Fibroblast of gingiva (primary cell): ENCODE measurements around the gene EYA4.
"Not testable (repeated sequence)": the region's sequence is repeated elsewhere in the genome, so short reads cannot be mapped to it uniquely, and the experiment has no call there.

Source experiments
- DNase-seq: peaks from one replicate; pipeline ENCODE4 v3.0.0-alpha.2; 2011; ENCODE audit warnings: low read depth

EYA4 gene

DNA sequence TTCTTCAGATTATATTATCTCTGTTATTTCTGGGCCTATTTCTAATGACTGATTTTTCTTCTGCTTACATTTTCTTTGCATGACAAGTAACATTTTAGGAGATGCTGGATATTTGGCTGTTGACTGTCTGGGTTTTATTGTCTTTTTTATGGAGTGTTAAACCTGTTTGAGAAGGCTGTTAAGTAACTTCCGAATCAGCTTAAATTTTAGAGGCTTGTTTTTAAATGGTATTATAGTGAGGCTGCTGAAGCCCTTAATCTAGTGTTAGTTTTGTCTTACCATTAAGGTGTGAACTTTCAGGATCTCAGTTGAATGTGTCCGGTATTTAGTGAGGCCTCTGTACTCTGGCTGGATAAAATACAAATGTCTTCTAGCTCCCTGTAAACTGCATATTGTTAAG, 109.8 kb downstream of the EYA4 start:
- no peak for DNase-seq

- no peak for DNase-seq
These were observed 110.9 kb downstream of the EYA4 start for GRCh38 chr6:133352046-133352445.

DNA sequence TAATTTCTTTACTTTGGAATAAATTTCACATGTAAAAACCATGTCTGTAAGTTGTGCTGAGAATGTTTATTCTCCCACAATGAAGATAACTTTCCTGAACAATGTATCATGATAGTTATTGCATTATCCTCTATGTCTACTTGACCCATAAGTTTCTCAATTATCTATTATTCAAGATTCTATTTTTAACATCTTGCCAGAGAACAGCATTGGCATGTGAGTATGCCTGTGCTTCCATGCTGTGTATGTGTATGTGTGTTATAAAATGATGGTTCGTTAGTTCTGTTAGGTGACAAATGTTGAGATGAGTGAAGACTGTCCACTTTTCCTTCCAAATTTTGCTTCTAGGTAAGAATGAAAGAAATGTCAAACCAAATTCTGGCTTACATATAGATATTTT, 111.9 kb downstream of the EYA4 start:
- no peak for DNase-seq

DNA sequence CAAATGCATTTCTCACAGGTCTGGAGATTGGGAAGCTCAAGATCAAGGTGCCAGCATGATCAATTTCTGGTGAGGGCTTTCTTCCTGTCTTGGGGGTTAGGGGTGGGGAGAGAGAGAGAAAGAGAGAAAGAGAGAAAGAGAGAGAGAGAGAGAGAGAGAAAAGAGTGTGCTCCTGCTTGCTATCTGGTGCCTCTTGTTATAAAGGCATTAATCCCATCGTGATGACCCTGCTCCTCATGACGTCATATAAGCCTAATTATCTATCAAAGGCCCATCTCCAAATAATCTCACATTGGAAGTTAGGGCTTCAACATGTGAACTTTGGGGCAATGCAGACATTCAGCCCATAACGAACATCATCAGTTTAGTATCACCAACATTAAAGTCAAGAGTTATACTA, 114.8 kb downstream of the EYA4 start:
- no peak for DNase-seq

DNA sequence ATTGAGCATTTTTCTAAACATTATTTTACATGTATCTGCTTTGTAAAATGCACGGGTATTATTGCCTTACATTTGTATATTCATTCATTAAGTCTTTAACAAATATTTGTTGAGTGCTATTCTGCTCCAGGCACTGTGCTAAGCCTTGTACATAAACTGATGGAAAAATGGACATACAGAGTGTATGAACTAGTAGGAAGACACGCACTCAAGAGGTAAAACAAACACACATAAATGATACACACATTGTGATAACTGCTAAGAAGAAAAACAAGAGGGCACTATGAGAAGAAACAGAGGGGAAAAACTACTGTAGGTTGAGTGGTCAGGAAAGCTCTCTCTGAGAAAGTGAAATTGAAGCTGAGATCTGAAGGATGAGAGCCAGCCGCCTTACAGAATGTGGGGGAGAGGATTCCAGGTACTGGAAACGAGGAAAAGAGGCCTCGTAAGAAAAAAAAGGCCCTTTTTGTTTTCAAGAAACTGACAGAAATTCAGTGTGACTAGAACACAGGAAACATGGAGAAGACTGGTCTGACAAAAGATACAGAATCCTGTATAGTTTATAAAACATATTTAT, 117.5 kb downstream of the EYA4 start:
- DNase-seq = no peak

DNA sequence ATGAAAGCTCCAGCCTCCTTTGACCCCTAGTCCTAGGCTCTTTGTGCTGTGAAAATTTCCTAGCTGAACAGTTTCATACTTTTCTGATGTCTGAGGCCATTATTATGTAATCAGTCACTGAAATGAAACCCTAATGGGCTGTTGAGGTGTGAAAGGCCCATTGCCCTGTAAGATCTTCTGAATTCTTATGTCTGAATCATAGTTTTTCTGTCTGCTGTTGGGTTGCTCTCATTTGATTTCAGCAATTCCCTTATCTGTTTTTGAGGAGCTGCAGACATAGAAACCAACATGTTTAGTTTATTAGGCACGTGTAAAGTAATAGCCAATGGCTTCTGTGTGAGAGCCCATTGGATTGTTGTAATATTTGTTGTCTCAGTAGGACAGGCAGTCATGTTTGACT, 118.1 kb downstream of the EYA4 start:
- no peak for DNase-seq

DNA sequence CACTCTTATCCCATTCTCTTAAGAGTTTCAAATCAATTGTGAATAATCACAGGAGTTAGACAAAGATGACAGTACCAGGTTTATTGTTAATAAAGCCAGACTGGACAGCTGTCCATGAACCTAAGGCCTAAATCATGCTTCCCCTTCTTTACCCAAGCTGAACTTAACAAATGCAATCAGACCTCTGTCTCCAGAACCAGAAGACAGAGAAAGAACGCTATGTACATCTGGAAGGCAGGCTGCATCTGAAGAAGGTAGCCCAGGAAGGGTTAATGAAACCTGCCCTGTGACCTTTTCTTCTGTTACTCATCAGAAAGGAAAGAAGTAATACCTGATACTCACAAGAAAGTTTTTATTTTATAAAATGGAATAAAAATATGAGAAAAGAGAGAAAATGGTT, 118.6 kb downstream of the EYA4 start:
- no peak for DNase-seq

GRCh38 chr6:133360194-133360593, 119.0 kb downstream of the EYA4 start:
- no peak for DNase-seq

GRCh38 chr6:133362813-133363212, 121.7 kb downstream of the EYA4 start:
- no peak for DNase-seq

GRCh38 chr6:133368664-133369063, 127.5 kb downstream of the EYA4 start:
- DNase-seq = no peak

- DNase-seq = no peak
These were observed 128.7 kb downstream of the EYA4 start for GRCh38 chr6:133369773-133370272.

GRCh38 chr6:133376743-133377142, 135.6 kb downstream of the EYA4 start:
- DNase-seq = no peak

DNA sequence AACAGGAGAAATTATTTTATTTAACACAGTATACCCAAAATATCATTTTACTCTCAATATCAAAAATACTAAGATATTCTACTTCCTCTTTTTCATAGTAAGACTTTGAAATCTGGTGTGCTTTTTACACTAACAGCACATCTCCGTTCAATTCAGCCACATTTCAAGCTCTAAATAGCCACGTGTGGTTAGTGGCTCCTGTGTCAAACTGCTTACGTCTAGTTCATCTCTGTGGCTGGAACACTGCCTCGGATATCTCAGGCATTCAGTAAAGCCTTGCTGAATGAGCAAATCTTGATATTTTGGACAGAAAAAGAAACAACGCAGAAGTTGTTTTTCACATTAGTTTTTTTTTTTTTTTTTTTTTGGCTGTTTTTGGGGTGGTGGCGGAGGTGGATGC, 136.1 kb downstream of the EYA4 start:
- no peak for DNase-seq

DNA sequence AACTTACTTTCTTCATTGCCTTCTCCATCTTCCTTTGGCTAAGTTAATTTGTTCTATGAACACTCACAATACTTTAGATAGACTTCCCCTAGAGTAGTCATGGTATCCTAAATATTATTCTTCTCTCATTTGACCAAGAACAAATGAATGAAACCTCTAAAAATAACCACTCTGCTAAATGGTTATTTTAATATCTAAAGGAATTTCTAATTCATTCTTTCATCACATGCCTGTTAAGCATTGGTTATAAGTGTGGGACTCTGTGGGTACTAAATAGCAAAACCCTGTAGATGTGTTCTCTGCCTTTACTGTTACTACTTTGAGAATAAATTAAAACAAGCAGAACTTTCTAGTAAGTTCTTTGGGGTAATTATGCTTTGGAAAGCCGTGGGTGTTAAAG, 138.9 kb downstream of the EYA4 start:
- no peak for DNase-seq

DNA sequence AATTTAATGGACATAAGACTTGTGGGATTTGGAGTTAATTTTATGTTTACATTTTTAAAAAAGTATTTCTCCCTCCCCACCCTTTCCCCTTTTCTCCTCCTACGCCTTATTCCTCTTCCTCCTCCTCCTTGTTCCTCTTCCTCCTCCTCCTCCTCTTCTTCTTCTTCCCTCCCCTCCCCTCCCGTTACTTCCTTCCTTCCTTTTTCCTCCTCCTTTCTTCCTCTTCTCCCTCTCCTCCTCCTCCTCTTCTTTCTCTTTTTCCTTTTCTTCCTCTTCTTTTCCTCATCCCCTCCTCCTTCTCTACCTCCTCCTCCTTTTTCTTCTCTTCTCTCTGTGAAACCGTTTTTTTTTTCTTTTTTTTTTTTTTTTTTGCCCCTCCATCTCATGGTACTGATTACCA, 139.6 kb downstream of the EYA4 start:
- no peak for DNase-seq

DNA sequence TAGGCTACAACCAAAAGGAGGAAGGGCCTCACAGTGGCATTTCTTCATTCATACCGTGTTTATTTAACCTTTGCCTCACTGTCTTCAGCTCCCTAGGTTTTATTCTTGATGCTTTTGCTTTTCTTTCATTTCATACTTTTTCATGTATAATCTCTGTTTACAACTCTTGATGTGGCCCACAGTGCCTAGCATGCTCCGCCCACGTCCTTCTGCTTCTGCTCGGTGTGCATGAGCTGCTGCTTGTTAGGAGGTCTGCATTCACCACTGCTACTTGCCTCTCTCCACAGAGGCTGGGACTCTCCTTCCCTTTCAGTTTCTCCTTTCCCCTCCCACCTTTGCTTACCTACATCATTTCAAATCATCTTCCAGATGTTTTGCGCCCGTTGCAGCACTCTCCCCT, 147.6 kb downstream of the EYA4 start:
- DNase-seq = no peak

- DNase-seq = no peak
These were observed 149.0 kb downstream of the EYA4 start for GRCh38 chr6:133390168-133390567.

GRCh38 chr6:133392015-133392414, 150.9 kb downstream of the EYA4 start:
- no peak for DNase-seq

GRCh38 chr6:133392641-133393040, 151.5 kb downstream of the EYA4 start:
- DNase-seq = no peak

GRCh38 chr6:133393891-133394290, 152.7 kb downstream of the EYA4 start:
- DNase-seq = no peak

GRCh38 chr6:133394630-133395029, 153.5 kb downstream of the EYA4 start:
- no peak for DNase-seq

DNA sequence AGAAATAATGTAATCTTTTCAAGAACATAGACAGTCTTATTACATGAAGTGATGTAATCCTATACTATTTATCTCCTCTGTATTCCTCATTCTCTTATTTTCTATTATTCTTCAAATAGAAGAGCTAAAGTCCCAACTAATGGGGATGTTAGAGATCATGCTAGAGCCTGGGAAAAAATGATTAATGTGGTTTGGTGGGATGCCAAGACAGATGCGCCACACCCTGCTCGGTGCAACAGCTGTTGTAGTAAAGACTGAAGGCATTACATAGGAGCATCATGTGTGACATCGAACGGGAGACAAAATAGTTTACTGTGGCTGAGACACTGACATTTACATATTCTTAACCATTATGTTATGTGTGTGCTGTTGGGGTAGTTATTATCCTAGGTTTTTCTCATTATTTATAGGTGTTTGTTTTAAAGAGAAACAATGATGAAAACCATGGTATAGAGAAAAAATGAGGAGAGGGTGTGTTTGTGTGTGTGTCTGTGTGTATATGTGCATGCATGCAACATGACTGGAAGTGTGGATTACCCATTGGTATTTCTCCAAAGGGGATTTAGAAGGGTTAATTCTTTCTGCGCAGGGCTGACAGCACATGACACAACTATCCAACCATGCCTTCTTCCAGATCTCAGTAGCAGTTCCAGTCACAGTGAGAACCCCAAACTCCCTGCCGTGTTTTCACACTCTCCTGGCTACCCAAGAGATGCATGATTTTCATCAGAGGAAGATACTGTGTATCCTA, 155.3 kb downstream of the EYA4 start:
- DNase-seq = no peak

GRCh38 chr6:133396984-133397348, 155.8 kb downstream of the EYA4 start:
- peak; percentile 5 for DNase-seq

DNA sequence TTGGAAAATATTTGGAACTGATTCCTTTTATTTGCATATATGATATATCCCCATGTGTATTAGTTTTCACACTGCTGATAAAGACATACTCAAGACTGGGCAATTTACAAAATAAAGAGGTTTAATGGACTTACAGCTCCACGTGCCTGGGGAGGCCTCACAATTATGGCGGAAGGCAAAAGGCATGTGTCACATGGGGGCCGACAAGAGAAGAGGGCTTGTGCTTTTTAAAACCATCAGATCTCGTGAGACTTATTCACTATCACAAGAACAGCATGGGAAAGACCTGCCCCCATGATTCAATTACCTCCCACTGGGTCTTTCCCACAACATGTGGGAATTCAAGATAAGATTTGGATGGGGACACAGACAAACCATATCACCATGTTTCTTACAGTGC, 156.4 kb downstream of the EYA4 start:
- not testable (repeated sequence) for DNase-seq
